DMS53 (cell line): Measurements from ENCODE around the gene DPP7.
A peak's percentile ranks its signal among the peaks of the same experiment; 100 is the strongest.
"Not testable (repeated sequence)": the region's sequence is repeated elsewhere in the genome, so short reads cannot be mapped to it uniquely, and the experiment has no call there.

Experiments
- DNase-seq: peaks from one replicate; lab custom pipeline; 2025; lab: John Stamatoyannopoulos, UW

DPP7 gene

DNA sequence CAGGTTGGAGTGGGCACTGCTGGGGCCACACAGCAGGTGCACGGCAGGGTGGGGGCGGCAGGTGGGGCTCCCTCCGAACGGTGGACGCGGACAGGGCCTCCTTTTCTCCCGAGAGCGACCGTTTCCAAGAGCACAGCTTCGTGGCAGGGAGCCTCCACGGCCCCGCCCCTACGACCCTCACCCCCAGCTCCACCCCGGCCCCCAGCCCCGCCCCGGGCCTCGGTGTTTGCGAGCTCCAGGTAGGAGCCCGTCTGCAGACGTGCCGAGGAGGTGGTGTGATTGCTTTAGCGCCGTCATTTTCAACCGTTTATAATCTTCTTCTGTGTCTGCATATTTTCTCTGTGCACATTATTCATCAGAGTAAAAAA lies 33.2 kb upstream of the DPP7 start:
- DNase-seq = no peak

DNA sequence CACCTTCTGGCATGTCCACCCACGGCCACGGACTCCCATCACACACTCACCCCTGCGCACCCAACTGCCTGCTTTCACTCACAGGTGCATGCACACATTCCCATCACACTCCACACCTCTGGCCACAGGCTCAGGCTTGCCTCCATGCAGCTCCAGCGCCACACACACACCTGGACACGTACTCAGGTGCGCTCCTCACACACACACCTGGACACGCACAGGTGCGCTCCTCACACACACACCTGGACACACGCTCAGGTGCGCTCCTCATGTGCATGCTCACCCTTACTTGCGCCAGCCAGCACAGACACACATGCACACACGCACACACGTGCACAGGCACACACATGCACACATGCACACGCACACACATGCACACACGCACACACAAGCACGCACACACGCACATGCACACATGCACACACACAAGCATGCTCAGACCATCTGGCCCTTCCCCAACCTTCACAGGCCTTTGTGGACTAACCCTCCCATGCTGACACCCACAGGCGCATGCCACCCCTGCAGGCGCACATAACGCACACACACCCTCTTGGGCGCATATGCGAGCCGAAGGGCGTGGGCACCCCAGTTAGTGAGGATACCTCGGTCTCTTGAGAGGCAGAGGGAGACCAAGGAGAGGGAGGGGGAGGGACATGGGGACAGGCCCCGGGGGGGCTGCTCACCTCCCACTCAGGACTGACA lies 32.7 kb upstream of the DPP7 start:
- peak; percentile 63 for DNase-seq

DNA sequence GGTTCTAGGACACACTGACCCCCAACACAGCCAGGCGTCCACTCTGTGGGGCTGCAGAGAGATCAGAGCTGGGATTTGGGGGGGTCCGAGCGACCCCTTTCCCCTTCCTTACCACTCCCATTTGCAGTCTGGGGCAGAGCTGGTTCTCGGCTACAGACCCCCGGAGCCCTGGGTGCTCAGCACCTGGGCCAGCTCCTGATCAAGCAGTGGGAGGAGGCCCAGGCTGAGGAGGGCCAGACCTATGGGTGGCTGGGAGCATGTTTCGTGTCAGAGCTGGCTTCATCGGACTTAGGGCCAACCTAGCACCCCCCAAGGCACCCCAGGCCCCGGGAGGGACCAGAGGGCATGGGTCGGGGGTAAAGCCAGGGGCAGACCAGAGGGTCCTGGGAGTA lies 32.0 kb upstream of the DPP7 start:
- no peak for DNase-seq

DNA sequence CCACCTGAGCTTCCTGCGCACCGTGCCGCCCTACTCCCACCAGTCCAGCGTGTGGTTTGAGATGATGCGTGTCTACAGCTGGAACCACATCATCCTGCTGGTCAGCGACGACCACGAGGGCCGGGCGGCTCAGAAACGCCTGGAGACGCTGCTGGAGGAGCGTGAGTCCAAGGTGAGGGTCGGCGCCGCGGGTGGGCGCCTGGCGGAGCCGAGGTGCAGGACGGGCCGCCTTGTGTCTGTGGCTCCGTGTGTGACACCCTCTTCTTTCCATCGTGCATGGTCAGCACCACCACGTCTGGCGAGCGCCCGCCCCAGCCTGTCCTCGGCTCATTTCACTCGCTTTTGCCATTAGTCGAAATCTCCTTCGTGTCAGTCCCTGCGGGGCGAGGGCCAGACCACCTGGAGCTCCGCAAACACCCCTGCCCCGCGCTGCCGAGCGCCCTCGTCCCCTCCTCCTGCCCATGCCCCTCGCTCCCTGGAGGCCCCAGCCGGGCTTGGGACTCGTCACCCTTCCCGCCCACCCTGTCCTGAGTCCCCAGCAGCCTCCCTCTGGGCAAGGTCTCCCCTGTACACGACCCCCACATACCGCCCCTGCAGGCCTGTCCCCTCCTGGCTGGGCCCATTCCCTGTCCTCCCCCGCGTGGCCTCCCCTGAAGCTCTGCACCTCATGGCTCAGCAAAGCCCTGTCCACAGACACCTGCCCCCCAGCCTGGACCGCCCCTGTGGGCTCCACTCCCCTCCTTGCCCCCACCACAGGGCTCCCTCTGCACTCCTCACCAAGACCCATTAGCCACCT lies 31.4 kb upstream of the DPP7 start:
- DNase-seq = peak; percentile 52

DNA sequence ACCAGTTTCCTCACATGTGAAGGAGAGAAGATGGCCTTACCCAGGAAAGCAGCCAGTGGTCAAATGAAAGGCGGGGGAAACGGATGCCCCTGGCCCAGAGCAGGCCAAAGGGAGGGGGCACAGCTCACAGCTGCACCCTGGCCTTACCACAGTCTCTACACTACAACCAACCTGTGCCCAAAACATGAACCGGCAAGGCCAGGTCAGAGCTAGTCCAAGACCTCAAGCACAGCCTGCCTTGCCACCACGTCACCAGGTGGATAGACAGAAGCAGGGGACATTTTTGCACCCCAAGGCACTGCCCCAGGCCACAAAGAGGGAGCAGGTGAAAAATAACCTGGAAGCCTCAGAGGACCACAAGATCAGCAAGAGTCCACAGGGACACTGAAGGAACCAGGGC lies 28.9 kb upstream of the DPP7 start:
- DNase-seq = no peak

DNA sequence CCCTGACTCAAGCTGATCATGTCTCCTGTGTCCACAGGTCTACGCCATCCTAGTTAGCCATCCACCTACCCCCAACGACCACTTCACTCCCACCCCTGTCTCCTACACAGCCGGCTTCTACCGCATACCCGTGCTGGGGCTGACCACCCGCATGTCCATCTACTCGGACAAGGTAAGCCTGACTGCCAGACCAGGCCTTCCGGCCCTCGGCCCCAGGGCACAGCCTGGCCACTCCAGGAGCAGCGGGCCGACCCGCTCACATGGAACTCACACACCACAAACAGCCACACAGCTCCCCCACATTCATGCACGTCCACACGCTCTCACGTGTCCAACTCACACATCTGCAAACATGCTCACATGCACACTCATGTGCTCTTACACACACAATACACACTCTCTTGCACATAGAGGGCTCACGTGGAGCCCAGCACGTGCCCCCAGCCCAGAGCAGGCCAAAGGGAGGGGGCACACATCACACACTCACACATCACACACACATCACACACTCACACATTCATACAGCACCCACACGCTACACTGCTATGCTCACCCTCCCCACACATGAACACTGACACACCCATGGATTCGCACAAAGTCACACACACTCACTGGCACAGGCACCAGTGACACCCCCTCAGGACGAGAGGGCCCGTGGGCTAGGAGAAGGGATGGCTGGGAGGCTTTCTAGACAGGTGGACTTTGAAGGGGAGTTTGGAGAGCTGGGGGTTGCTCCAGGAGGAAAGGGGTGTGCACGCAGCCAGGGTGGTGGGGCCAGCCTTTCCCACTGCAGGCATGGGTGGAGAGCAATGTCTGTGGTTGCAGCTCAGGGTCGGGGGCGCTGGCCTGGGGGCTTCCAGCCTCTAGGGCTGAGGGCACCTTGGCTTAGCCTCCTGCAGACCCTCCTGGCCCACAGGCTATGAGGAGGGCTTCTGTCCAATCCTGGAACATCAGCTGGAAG lies 27.7 kb upstream of the DPP7 start:
- no peak for DNase-seq

DNA sequence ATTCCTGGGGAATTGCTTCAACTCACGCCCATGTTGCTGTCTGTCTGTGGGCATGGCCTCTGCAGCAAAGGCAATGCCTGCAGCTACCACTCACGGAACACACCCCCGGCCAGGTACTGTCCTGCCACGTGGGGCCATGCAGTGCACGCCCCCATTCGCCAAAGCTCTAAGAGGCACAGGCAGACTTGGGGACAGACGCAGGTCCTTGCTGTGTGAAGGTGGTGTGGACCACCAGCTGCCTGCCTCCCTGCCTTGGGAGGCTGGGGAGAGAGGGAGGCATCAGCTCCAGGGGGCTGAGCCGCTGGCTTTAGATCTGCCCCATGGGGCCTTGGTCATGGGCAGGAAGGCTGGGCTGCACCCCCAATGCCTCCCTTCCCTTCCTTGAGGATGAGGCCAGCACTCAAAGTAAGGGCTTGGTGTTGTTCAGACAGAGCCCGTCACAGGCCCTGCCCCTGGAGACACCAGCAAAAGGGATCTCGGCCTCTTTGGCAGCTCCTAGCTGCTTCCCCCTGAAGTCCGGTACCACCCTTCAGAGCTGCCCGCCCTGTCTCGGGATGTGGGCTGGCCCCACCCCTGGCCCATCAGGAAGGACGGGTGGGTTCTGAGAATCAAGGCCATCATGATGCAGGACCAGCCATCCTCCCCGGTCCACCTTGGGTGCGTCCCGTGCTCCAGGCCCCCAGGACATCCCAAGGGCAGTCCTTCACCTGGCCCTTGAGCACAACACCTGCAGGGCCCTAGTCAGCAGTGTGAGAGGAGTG lies 26.7 kb upstream of the DPP7 start:
- DNase-seq = no peak

DNA sequence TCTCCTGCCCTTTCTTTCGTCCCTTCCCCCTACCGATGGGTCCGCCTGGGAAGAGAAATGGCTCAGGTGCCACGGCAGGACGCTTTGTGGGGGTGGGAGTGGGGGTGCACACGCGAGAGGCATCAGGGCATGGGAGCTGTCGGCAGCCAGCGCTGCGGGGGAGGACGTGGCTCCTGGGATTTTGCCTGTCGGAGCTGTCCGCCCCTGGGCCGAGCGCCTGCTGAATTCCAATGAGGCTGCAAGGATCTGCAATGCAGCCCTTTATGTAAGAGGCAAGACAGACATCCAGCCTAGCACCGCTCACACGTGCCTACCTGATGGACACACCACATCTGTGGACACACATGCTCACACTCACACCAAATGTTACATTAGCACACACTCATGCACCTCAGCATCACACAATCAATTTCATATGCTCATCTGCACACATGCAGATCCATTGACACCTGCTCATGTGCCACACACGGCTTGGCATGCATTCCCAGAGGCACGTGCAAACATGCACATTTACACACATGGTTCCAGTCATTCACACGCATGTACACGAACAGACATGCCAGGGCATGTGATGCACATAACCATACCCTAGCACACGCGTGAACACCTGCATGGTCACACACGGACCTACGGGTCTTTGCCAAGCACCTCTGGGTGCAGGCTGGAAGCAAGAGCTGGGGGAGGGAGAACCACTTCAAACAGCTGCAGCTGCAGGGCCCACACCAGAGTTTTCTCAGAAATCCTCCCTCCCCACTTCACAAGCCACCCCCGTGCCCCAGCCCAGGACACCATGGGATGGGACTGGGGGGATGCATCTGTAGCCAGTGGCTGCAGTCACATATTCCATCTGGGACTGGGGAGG lies 25.8 kb upstream of the DPP7 start:
- no peak for DNase-seq

DNA sequence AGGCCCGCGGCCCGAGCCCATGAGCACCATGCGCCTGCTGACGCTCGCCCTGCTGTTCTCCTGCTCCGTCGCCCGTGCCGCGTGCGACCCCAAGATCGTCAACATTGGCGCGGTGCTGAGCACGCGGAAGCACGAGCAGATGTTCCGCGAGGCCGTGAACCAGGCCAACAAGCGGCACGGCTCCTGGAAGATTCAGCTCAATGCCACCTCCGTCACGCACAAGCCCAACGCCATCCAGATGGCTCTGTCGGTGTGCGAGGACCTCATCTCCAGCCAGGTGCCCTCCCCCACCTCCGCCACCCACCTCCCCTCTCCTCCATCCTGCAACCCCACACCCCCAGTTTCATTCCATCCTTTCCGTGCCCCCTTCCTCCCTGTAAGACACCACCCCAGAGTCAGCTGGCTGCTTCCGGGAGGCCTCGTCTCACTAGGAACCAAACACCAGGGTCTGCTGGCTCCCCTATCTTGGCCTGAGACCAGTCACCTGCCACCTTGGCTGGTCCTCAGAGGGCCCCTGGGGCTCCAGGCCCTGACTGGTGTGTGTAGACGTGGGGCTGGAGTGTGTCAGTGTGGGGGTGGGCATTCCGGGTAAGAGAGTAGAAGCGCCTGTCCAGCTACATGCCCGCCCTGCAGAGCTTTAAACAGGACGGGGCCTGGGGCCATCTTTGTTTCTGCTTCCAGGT lies 25.1 kb upstream of the DPP7 start:
- DNase-seq = no peak

DNA sequence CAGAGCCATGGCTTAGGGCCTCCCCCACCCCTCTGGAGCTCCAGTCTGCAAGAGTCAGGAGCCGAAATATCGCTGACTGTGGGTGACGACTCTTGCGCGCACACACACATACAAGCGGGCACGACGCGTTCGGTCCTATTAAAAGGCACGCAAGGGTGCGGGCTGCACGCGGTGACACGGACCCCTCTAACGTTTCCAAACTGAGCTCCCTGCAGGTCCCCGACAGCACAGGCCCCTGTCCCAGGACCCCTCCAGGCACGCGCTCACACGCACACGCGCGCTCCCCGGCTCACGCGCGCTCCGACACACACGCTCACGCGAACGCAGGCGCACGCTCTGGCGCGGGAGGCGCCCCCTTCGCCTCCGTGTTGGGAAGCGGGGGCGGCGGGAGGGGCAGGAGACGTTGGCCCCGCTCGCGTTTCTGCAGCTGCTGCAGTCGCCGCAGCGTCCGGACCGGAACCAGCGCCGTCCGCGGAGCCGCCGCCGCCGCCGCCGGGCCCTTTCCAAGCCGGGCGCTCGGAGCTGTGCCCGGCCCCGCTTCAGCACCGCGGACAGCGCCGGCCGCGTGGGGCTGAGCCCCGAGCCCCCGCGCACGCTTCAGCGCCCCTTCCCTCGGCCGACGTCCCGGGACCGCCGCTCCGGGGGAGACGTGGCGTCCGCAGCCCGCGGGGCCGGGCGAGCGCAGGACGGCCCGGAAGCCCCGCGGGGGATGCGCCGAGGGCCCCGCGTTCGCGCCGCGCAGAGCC lies 24.4 kb upstream of the DPP7 start, which contains the start of gene GRIN1:
TSS of gene GRIN1 (plus strand) at position 433 of the 746 bp plus-strand sequence. CDS start 333 bp downstream, outside the sequence.
- DNase-seq = peak; percentile 63

DNA sequence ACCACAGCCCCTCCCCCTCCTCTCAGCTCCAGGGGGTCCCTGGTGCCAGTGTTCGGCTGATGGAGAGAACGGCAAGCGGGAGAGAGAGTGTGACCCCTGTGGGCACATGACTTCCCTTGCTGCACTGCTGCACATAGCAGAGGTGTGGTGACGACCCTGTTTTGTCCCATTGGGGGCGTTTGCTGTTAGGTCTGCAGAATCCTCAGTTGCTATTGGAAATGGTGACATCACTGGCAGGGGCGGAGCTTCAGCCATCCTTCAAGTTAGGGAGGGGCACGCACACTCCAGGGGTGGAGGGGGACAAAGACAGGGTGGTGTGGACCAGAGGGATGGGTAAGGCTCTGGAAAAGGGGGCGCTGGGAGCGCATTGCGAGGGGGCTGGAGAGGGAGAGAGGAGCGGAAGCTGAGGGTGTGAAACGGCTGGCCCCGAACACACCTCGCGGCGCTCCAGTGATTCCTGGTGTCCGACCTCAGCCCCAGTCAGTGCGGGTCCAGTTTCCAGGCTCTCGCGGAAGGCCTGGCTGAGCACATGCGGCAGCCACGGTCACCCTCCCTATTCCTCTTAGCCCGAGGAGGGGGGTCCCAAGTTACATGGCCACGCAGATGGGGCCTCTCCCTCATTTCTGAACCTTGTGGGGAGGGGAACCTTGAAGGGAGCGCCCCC lies 23.7 kb upstream of the DPP7 start:
- peak; percentile 55 for DNase-seq

DNA sequence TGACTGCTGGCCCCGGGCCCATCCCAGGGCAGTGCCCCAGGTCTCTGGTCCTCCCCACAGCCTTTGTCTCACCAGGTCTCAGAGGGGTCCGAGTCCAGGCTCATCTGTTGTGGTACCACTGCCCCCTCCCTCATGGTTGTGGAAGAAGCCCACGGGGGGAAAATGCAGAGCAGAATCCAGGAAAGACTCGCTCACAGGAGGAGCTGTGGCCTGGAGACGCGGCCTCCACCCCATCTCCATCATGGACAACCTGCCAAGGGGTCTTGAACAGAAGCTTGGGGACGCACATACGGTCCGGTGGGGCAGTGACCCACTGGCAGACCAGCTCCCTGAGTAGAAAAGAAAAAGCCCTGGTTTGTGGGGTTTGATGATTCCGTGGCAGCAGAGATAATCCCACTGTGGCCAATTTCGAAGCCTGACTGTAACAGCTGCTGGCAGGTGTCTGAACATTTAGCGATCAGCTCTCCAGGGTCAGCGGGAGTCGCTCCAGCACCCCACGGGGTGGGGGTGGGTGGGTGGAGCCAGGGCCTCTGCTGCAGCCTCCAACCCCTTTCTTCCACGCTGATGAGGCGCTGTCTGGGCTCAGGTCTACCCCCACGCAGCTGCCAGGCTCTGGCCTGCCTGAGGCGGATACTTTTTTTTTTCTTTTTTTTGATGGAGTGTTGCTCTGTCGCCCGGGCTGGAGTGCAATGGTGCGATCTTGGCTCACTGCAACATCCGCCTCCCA lies 22.5 kb upstream of the DPP7 start:
- DNase-seq = no peak

DNA sequence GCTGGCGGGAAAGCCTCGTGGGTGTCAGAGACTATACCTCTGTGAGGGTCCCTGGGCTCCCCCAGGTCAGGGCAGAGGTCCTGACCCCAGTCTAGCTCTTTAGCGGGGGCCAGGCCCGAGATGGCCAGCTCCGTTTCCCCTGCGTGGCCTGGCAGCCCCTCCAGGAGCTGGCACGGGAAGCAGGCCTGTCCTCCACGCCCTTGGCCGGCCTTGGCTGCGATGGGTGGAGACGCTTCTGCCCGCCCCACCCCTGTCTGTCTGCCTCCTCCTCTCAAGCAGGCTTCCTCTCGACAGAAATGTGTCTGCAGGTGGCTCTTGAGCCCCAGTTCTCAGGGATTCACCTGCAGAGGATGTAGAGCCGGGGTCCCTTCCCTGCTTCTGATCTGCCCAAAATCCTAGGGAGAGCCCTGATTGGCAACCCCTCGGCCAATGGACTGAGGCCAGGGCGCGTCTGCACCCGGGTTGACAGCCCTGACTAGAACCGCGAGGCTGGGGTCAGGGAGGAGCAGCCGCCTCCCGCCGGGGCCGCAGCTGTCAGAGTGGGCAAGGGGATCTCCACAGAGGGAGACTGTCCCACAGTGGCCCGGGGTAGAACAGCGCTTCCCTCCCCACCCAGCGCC lies 21.8 kb upstream of the DPP7 start:
- DNase-seq = peak; percentile 56

DNA sequence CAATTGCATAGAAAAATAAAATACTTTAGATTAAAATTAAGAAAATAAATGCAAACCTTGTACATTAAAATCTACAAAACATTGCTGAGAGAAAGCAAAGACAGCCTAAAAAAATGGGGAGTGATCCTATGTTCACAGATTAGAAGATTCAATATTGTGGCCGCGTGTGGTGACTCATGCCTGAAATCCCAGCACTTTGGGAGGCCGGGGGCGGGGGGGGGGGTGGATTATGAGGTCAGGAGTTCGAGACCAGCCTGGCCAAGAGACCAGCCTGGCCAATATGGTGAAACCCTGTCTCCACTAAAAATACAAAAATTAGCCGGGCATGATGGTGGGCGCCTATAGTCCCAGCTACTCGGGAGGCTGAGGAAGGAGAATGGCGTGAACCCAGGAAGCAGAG lies 20.6 kb upstream of the DPP7 start:
- DNase-seq = not testable (repeated sequence)

DNA sequence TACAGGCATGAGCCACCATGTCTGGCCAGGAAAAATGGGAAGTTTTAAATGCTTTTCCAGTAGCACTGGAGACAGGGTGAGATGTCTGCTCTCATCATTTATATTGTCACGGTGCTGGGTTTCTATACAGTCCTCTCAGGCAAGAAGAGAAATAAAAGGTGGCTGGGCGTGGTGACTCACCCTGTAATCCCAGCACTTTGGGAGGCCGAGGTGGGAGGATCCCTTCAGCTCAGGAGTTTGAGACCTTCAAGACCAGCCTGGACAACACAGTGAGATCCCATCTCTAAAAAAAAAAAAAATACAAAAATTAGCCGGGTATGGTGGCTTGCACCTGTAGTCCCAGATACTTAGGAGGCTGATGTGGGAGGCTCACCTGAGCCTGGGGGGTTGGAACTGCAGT lies 19.7 kb upstream of the DPP7 start:
- DNase-seq = peak; percentile 59

DNA sequence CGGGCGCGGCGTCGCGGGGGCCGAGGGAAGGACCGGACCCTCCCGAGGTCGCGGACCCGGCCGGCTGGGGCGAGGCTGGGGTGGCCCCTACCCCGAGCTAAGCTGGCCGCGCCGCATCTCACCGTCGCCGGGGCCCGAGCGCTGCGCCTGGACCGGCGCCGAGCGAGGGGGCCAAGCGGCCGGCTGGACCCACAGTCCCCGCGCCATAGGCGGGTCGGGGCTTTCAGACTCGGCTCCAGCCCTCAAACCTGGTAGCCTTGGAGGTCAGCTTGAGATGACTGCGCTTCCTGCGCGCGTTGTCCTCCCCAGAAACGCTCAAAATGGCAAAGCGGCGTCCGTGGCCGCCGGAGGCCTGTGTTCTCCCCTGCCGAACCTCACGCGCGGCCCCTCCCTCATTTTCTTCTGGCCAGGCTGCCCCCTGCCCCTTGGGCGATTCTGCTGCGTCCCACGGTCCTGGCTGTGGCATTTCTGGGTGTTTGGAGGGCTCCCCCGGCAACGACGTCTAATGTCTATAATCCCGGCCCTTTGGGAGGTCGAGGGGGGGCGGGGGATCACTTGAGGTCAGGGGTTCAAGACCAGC lies 15.7 kb upstream of the DPP7 start:
- peak; percentile 72 for DNase-seq

DNA sequence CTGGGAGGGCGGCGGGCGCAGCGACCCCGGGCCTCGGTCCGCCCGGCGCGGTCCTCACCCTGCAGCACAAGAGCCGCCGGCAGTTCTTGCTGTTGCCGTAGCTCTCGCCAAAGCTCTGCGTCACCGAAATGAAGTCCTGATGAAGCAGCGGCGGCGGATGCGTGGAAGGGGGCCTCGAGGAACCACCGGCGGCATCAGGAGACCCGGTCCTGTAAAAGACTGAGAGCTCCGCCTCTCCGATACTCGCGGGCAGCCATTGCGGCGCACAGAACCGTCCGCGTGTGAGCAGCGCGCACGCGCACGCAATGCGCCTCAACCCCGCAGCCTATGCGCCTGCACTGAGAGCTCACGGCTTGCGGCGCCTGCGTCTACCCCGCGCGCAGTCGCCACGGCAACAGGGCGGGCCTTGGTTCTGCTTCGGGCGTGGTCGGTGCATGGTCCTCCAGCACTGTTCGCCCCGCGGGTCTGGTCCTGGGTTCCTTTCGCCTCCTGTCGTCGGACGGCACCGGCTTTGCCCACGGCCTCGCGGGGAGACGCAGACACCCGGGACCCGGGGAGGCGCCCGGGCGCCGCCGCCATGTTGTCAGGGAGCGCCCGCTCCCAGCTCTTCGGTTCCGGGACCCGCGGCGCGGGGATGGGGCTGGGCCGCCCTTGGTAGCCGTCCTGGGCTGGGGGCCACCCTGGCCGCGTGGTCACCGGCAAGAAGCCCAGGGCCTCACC lies 15.1 kb upstream of the DPP7 start:
- peak; percentile 97 for DNase-seq
